Esophagus muscularis mucosa (tissue), 4 donors: Measurements from ENCODE around the gene SZT2. TPM values are rescaled to one million over a fixed set of nuclear protein-coding genes. Genes with fewer than 3 reads are reported as not detected.

Experiments used
- DNase-seq: peaks from one replicate; pipeline ENCODE4 v3.0.0-alpha.2; 2017; ENCODE audit errors: extremely low spot score
- H3K27ac ChIP-seq, 4 donors: fragments of 200-600 bp; sonication (generic); replicated peaks in 1 of 4; 1 replicate in 3 of 4; 2 replicates in 1 of 4; pipeline ENCODE4 v1.5.1; 2016 to 2019; ENCODE audit warnings: mild to moderate bottlenecking in 1 of 4
- H3K27me3 ChIP-seq, 4 donors: fragments of 200-600 bp; sonication (generic); one replicate each; pipeline versions ENCODE4 v1.5.1 to v1.6.0; 2016 to 2019
- H3K36me3 ChIP-seq, 4 donors: fragments of 200-600 bp; sonication (generic); one replicate each; pipeline ENCODE4 v1.5.1; 2016 to 2019
- H3K4me1 ChIP-seq, 4 donors: fragments of 200-600 bp; sonication (generic); one replicate each; pipeline ENCODE4 v1.5.1; 2016 to 2019
- H3K4me3 ChIP-seq, 4 donors: fragments of 200-600 bp; sonication (generic); 1 replicate in 2 of 4; 2 replicates in 2 of 4; pipeline ENCODE4 v1.5.1; 2016 to 2019; ENCODE audit warnings: mild to moderate bottlenecking in 4 of 4, moderate library complexity in 1 of 4
- H3K9me3 ChIP-seq, 4 donors: fragments of 200-600 bp; sonication (generic); 1 replicate in 3 of 4; 2 replicates in 1 of 4; pipeline ENCODE4 v1.5.1; 2016 to 2019
- EP300 ChIP-seq: sonication (generic); formaldehyde crosslinking; IDR thresholded peaks from one replicate; pipeline ENCODE4 v1.6.1; 2017; ENCODE audit warnings: antibody characterized with exemption
- POLR2A ChIP-seq: fragments of 450-650 bp; IDR thresholded peaks from one replicate; pipeline ENCODE4 v1.6.1; 2017; ENCODE audit warnings: antibody characterized with exemption, moderate library complexity, mild to moderate bottlenecking, low read depth
- POLR2AphosphoS5 ChIP-seq, 2 donors: sonication (generic); formaldehyde crosslinking; IDR thresholded peaks; one replicate each; pipeline ENCODE4 v1.6.1; 2017; ENCODE audit warnings: antibody characterized with exemption in 2 of 2
- WGBS: methylation state at CpG from one replicate; pipeline ENCODE4 v1.1.5; 2018; 5-methylcytosine and 5-hydroxymethylcytosine counted together
- intact Hi-C: fragments of 100-400 bp; cut with DNase I; formaldehyde crosslinking; loops from one replicate; pipeline ENCODE4 v1.15.1; 2023
- total RNA-seq, 4 donors: library from RNA; depleted of rRNA; stranded (reverse); fragments of >200 nt; gene quantifications; one replicate each; pipeline versions ENCODE4 v1.1.0 to v1.2.1, GENCODE V29; 2016
- TF ChIP-seq, protein P1 (sequence below), 3 experiments: fragments of 200-600 bp in 2 of 3; fragments of 450-650 bp in 1 of 3; sonication (generic) in 2 of 3; IDR thresholded peaks; one replicate each; pipeline ENCODE4 v1.5.1; 2017 to 2019; ENCODE audit warnings: antibody characterized with exemption in 3 of 3, mild to moderate bottlenecking in 2 of 3, moderate library complexity in 1 of 3

SZT2 gene
- total RNA-seq, 4 donors from 2014 or later: 25.2 to 45.9 (median 31.3) TPM

GRCh38 chr1:43446881-43447835 is 57.5 kb downstream of the SZT2 start:
- intact Hi-C loops: no loop called here

DNA sequence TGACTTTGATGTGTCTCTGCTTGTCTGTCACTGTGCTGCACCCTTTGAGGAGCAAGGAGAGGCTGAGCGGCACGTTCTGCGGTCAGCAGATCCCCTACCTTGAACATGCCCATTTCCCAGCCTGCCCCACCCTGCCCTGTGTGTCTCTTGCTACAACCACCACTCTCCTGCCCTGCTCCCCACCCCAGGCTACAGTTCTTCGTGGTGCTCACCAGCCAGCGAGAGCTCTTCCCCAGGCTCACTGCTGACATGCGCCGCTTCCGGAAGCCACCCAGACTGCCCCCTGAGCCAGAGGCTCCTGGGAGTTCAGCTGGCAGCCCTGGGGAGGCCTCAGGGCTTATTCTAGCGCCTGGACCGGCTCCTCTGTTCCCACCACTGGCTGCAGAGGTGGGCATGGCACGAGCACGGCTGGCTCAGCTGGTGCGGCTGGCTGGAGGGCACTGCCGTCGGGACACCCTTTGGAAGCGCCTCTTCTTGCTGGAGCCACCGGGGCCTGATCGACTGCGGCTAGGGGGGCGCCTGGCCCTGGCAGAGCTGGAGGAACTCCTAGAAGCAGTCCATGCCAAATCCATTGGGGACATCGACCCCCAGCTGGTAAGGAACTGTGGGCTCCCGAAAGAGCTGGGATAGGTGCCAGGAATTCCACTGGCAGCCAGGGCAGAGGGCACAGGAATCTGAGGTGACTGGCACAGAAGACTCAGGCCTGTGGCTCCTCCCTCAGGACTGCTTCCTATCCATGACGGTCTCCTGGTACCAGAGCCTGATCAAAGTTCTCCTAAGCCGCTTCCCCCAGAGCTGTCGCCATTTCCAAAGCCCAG is 58.4 kb downstream of the SZT2 start:
- H3K36me3 ChIP-seq: peaks cover 71 to 93% (median 90%) of the 10 kb centered on the region in 4 donors
- no peak for DNase-seq
- whole genome bisulfite sequencing: 90% methylated on average over 16 of the region's 25 CpGs

More at GRCh38 chr1:43446881-43447835, 57.5 kb downstream of the SZT2 start:
- Histone ChIP-seq H3K27me3 (no peaks in the 10 kb centered on the region), H3K4me3 (no peak overlapping the region), H3K36me3 (peaks cover 79 to 100% (median 99%) of the 10 kb centered on the region in 4 donors), H3K27ac (no peak overlapping the region), H3K9me3 (no peaks in the 10 kb centered on the region), H3K4me1 (peaks cover under 1 to 10% (median 3%) of the 10 kb centered on the region in 4 donors)
- 88% methylated on average over 17 of the region's 19 CpGs for WGBS
- DNase-seq: no peak
- TF ChIP-seq, protein P1, sequence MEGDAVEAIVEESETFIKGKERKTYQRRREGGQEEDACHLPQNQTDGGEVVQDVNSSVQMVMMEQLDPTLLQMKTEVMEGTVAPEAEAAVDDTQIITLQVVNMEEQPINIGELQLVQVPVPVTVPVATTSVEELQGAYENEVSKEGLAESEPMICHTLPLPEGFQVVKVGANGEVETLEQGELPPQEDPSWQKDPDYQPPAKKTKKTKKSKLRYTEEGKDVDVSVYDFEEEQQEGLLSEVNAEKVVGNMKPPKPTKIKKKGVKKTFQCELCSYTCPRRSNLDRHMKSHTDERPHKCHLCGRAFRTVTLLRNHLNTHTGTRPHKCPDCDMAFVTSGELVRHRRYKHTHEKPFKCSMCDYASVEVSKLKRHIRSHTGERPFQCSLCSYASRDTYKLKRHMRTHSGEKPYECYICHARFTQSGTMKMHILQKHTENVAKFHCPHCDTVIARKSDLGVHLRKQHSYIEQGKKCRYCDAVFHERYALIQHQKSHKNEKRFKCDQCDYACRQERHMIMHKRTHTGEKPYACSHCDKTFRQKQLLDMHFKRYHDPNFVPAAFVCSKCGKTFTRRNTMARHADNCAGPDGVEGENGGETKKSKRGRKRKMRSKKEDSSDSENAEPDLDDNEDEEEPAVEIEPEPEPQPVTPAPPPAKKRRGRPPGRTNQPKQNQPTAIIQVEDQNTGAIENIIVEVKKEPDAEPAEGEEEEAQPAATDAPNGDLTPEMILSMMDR (IDR thresholded peaks at IDR 0.05): no peak
- no peak for TF ChIP-seq EP300
- no peak for TF ChIP-seq POLR2AphosphoS5 (IDR thresholded peaks at IDR 0.05)
- TF ChIP-seq POLR2A: no peak

DNA sequence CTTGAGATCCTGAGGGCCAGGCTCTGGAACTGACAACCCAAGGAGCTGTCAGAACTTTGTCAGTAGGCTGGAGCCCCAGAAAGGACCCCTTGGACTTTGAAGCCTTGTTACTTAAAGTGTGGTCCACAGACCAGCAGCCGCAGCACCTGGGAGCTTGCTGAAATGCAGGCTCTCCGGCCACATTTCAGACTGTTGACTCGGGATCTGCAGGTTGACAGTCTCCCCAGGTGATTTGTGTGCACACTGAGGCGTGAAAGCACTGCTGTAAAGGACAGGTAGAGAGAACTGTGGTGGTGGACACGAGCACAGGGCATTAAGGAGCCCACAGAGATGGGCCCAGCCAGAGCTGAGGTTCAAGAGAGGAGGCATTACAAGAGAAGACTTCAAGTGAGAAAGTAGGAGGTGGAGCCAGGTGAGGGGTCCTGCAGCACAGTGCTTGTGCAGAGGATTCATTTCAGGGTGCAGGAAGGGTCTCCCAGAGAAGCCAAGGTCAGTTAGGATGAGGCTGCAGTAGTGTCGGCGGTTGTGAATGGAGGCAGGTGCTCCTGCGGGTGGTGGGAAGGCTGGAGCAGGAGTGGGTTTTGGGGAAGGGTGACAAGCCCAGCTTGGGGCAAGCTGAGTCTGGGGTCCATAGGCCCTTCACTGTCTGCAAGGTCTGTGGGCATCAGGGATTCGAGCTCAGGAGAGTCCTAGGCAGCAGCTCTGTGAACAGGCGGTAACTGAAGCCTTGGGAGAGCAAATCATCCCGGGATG is 59.4 kb downstream of the SZT2 start:
- Histone ChIP-seq H3K4me3 (no peak overlapping the region), H3K27ac (no peak overlapping the region), H3K9me3 (no peaks in the 10 kb centered on the region), H3K27me3 (no peaks in the 10 kb centered on the region), H3K36me3 (peaks cover 60 to 82% (median 80%) of the 10 kb centered on the region in 4 donors), H3K4me1 (peaks cover 12 to 24% (median 18%) of the 10 kb centered on the region in 4 donors)
- 90% methylated on average over 11 of the region's 11 CpGs for WGBS
- intact Hi-C loops: no loop called here
- TF ChIP-seq, protein P1 (IDR thresholded peaks at IDR 0.05): no peak
- no peak for TF ChIP-seq POLR2A
- TF ChIP-seq POLR2AphosphoS5 (IDR thresholded peaks at IDR 0.05): no peak
- TF ChIP-seq EP300: no peak
- no peak for DNase-seq

More for the DNA sequence above, 58.4 kb downstream of the SZT2 start:
- no peak overlapping the region for H3K27ac ChIP-seq
- no peaks in the 10 kb centered on the region for H3K9me3 ChIP-seq
- H3K27me3 ChIP-seq: no peaks in the 10 kb centered on the region
- intact Hi-C loops: no loop called here
- H3K4me3 ChIP-seq: no peak overlapping the region
- no peak for TF ChIP-seq POLR2AphosphoS5 (IDR thresholded peaks at IDR 0.05)
- TF ChIP-seq EP300: no peak
- TF ChIP-seq POLR2A: no peak
- TF ChIP-seq, protein P1 (IDR thresholded peaks at IDR 0.05): no peak
- H3K4me1 ChIP-seq: peaks cover 7 to 19% (median 12%) of the 10 kb centered on the region in 4 donors

DNA sequence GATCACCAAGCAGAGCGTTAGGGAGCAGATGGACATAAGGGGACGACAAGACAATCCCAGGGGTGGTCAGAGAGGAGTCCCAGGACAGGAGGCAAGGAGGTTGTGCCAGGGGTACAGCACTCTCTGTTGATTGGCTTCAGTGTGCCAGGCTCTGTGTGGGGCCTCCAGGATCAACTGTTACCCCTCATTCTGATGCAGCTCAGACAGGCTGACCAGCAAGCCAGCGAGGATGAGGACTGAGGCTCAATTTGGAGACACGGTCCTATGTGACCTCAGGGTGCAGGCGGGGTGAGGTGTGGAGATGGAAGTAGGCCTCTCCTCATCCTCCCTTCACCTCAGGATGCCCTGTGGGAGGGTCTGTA is 60.0 kb downstream of the SZT2 start:
- Histone ChIP-seq H3K36me3 (peaks cover 56 to 77% (median 74%) of the 10 kb centered on the region in 4 donors), H3K27ac (no peak overlapping the region), H3K4me1 (peaks cover 16 to 26% (median 23%) of the 10 kb centered on the region in 4 donors), H3K9me3 (no peaks in the 10 kb centered on the region), H3K4me3 (no peak overlapping the region), H3K27me3 (no peaks in the 10 kb centered on the region)
- no peak for TF ChIP-seq POLR2A
- TF ChIP-seq, protein P1 (IDR thresholded peaks at IDR 0.05): no peak
- no peak for TF ChIP-seq POLR2AphosphoS5 (IDR thresholded peaks at IDR 0.05)
- no peak for TF ChIP-seq EP300
- WGBS: 74% methylated on average over 5 of the region's 5 CpGs
- intact Hi-C loops: no loop called here
- DNase-seq: no peak
